Type B pancreatic cell (in vitro differentiated cells): ENCODE data around the gene DNAH17. TPM values are rescaled to one million over a fixed set of nuclear protein-coding genes. Genes with fewer than 3 reads are reported as not detected.
"Not testable (repeated sequence)": the region's sequence is repeated elsewhere in the genome, so short reads cannot be mapped to it uniquely, and the experiment has no call there.

Experiments used
- DNase-seq: peaks from one replicate; pipeline ENCODE4 v3.0.0; 2021; ENCODE audit warnings: mixed read lengths; ENCODE audit not compliant: unreplicated experiment; ENCODE audit errors: extremely low spot score
- H3K27ac Mint-ChIP-seq: 2 replicates; pipeline ENCODE4 v1.8.0; 2021; ENCODE audit warnings: mild to moderate bottlenecking, mixed read lengths
- H3K27me3 Mint-ChIP-seq: 2 replicates; pipeline ENCODE4 v1.8.0; 2021; ENCODE audit warnings: mixed read lengths
- H3K36me3 Mint-ChIP-seq: 2 replicates; pipeline ENCODE4 v1.8.0; 2021; ENCODE audit warnings: mixed read lengths
- H3K4me1 Mint-ChIP-seq: one replicate; pipeline ENCODE4 v1.8.0; 2021; ENCODE audit warnings: mixed read lengths; ENCODE audit not compliant: unreplicated experiment
- H3K4me3 Mint-ChIP-seq: 2 replicates; pipeline ENCODE4 v1.8.0; 2021; ENCODE audit warnings: mild to moderate bottlenecking, mixed read lengths
- H3K9me3 Mint-ChIP-seq: 2 replicates; pipeline ENCODE4 v1.8.0; 2021; ENCODE audit warnings: mixed read lengths
- CTCF ChIP-seq: fragments of 200-600 bp; sonication (generic); conservative IDR thresholded peaks from 2 replicates; pipeline ENCODE4 v1.5.0; 2021; ENCODE audit warnings: antibody characterized with exemption, mild to moderate bottlenecking
- total RNA-seq: library from RNA; stranded (reverse); gene quantifications from 2 replicates; pipeline ENCODE4 v1.2.1, GENCODE V29; 2021; ENCODE audit warnings: low replicate concordance

DNAH17 gene
- total RNA-seq, 1 donor from 2014 or later, result 0.07 TPM

GRCh38 chr17:78512976-78513375 lies 64.2 kb downstream of the DNAH17 start:
- no peaks in the 10 kb centered on the region for H3K4me1 Mint-ChIP-seq
- DNase-seq, result no peak
- TF ChIP-seq CTCF, result no peak

DNA sequence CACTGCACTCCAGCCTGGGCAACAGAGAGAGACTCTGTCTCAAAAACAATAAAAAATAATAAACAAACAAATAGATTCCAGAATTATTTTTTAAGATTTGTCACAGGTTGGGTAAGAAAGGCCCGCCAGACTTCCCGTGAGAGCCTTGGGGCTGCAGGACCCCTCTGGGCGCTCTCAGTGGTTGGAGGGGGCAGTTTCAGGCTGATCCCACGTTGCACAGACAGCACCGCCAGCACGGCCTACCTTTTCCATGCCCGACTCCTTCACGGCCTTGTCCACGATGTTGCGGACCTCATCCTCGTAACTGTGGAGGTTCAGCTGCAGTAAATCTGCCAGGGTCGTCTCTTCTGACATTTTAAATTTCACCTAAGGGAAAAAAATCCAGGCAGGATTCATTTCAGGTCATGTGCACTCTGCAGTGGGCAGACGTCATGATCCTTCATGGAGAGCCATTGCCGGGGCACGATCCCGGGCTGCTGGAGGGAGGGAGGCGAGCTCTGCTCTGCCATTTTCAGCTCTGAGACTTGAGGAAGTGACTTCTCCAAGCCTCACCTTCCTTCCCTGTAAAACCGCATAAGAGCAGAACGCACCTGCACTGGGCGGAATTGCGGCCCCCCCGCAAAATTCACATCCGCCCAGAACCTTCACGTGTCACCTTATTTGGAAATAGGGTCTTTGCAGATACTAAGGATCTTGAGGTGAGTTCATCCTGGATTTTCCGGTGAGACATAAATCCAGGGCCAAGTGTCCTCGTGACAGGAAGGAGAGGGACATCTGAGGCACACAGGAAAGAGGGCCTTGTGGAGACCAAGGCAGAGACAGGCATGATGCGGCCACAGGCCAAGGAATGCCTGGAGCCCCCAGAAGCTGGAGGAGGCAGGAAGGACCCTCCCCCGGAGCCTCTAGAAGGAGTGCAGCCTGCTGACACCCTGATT lies 66.8 kb downstream of the DNAH17 start:
- Mint-ChIP-seq H3K36me3 (no peaks in the 10 kb centered on the region), H3K27ac (no peak overlapping the region), H3K4me3 (no peak overlapping the region), H3K4me1 (no peaks in the 10 kb centered on the region), H3K9me3 (no peaks in the 10 kb centered on the region), H3K27me3 (peaks cover 4% of the 10 kb centered on the region)
- TF ChIP-seq CTCF, result no peak
- DNase-seq, result no peak

More at GRCh38 chr17:78512976-78513375, 64.2 kb downstream of the DNAH17 start:
- no peaks in the 10 kb centered on the region for H3K36me3 Mint-ChIP-seq
- H3K27ac Mint-ChIP-seq, result no peak overlapping the region
- H3K9me3 Mint-ChIP-seq, result no peaks in the 10 kb centered on the region
- H3K27me3 Mint-ChIP-seq, result peaks cover under 1% of the 10 kb centered on the region
- no peak overlapping the region for H3K4me3 Mint-ChIP-seq

DNA sequence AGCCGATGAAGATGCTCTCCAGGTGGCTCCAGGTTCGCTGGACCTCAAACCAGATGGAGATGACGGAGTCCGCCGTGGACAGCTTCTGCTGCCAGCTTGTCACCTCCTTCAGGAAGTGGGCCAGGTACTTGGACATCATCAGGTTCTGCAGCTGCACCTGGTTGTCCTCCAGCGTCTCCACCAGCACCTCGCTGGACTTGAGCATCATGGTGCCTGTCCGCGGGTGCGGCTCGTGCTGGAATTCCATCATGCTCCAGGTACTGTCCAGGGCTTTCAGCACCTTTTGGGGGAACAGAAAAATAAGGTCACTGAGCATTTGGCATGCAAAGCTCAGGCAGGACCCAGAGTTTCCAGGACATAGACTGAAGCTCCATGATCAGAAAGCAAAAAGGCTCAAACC lies 69.7 kb downstream of the DNAH17 start:
- Mint-ChIP-seq H3K4me1 (no peaks in the 10 kb centered on the region), H3K36me3 (no peaks in the 10 kb centered on the region), H3K27ac (no peak overlapping the region), H3K9me3 (no peaks in the 10 kb centered on the region), H3K4me3 (no peak overlapping the region), H3K27me3 (peaks cover 4% of the 10 kb centered on the region)
- DNase-seq, result no peak
- TF ChIP-seq CTCF, result no peak

DNA sequence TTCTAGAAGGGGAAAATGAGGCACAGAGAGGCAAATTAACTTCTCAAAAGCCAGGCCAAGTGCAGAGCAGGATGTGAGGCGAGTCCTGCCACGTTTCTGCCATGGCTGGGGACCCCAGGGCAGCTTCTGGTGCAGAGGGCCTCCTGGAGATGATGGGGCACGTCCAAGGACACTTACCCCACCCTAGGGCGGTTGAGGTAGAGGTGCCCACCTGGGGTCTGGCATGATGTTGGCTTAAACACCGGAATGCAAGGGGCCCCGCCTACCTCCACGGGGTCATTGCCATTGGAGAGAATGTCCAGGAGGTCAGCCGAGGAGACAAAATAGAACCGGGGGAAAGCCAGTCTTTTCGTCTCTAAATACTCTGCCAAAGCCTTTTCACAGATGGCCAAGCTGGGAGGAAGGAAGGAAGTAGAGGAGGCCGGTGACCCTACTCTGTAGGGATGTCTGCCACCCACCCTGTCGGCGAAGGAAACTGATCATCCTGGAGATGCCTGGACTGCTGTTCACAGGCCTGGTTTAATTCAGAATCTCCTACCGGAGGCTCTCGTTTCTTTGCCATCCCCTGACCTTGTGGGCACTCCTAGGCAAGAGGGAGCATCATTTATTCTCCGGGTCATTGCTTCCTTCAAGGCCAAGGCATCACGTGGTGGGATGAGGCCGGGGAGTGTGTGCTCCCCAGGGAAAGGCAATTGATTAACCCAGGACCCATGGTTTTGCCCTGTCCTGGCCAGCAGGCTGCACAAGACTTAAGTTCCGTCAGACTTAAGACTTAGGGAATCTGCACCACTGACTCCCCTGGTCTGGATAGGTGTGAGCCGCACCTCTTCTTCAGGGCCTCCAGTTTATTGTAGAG lies 70.5 kb downstream of the DNAH17 start:
- Mint-ChIP-seq H3K4me3 (no peak overlapping the region), H3K36me3 (no peaks in the 10 kb centered on the region), H3K4me1 (no peaks in the 10 kb centered on the region), H3K27me3 (peaks cover 4% of the 10 kb centered on the region), H3K9me3 (no peaks in the 10 kb centered on the region), H3K27ac (no peak overlapping the region)
- TF ChIP-seq CTCF, result no peak
- no peak for DNase-seq

GRCh38 chr17:78504156-78504925 lies 72.9 kb downstream of the DNAH17 start:
- Mint-ChIP-seq H3K27me3 (peaks cover 4% of the 10 kb centered on the region), H3K4me3 (no peak overlapping the region), H3K4me1 (no peaks in the 10 kb centered on the region), H3K36me3 (no peaks in the 10 kb centered on the region), H3K27ac (no peak overlapping the region), H3K9me3 (no peaks in the 10 kb centered on the region)
- no peak for DNase-seq
- no peak for TF ChIP-seq CTCF

DNA sequence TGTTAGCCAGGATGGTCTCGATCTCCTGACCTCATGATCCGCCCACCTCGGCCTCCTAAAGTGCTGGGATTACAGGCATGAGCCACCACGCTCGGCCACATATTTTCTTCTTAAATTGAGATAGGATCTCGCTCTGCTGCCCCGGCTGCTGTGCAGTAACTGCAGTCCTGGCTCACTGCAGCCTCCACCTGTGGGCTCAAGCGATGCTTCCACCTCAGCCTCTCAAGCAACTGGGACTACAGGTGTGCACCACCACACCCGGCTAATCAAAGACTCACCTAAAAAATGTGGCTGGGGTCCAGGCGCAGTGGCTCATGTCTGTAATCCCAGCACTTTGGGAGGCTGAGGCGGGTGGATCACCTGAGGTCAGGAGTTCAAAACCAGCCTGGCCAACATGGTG lies 73.8 kb downstream of the DNAH17 start:
- not testable (repeated sequence) for H3K4me3 Mint-ChIP-seq, H3K4me1 Mint-ChIP-seq, DNase-seq, H3K27ac Mint-ChIP-seq, H3K9me3 Mint-ChIP-seq, H3K27me3 Mint-ChIP-seq, H3K36me3 Mint-ChIP-seq
